ENCODE measurements around the gene HNRNPCL1. TPM values are rescaled to one million over a fixed set of nuclear protein-coding genes. Genes with fewer than 3 reads are reported as not detected.
"Not testable (repeated sequence)": the region's sequence is repeated elsewhere in the genome, so short reads cannot be mapped to it uniquely, and the experiment has no call there.

HNRNPCL1 gene
- total RNA-seq, result not detected

- H3K4me1 ChIP-seq; H3K27me3 ChIP-seq; H3K36me3 ChIP-seq; H3K27ac ChIP-seq; intact Hi-C loops (cut with DNase I); DNase-seq (ENCODE audit: low spot score in 2 of 2); H3K4me3 ChIP-seq; H3K9me3 ChIP-seq: not testable (repeated sequence)
These were observed at the start of gene HNRNPCL1 for GRCh38 chr1:12848620-12849019. TSS of gene HNRNPCL1 (minus strand) at chr1:12848720. CDS start at chr1:12848289, 431 bp downstream.

- H3K27me3 ChIP-seq; DNase-seq (ENCODE audit: low spot score in 2 of 2); H3K27ac ChIP-seq; intact Hi-C loops (cut with DNase I); H3K4me1 ChIP-seq; H3K4me3 ChIP-seq; H3K9me3 ChIP-seq; H3K36me3 ChIP-seq: not testable (repeated sequence)
These were observed 49.6 kb upstream of the HNRNPCL1 start, which contains the start of gene PRAMEF10 for GRCh38 chr1:12898170-12898569. TSS of gene PRAMEF10 (minus strand) at chr1:12898270. CDS start at chr1:12895847, 2,423 bp downstream.

GRCh38 chr1:12886101-12886500 lies 37.6 kb upstream of the HNRNPCL1 start, which contains the start of gene PRAMEF4:
TSS of gene PRAMEF4 (minus strand) at chr1:12886201. CDS start at chr1:12883394, 2,807 bp downstream.
- H3K27ac ChIP-seq; intact Hi-C loops (cut with DNase I); H3K4me1 ChIP-seq: not testable (repeated sequence)

DNA sequence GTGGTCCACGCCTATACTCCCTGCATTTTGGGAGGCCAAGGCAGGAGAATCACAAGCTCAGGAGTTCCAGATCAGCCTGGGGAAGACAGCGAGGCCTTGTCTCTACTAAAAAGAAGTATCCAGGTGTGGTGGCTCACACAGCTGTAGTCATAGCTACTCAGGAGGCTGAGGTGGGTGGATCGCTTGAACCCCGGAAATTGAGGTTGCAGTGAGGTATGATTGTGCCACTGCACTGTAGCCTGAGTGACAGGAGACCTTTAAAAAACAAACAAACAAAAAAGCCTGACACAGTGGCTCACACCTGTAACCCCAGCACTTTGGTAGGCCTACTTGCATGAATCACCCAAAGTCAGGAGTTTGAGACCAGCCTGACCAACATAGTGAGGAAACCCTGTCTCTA lies 29.9 kb upstream of the HNRNPCL1 start:
- not testable (repeated sequence) for H3K4me1 ChIP-seq, H3K27ac ChIP-seq, H3K27me3 ChIP-seq

More at GRCh38 chr1:12886101-12886500, 37.6 kb upstream of the HNRNPCL1 start, which contains the start of gene PRAMEF4:
- H3K9me3 ChIP-seq; H3K36me3 ChIP-seq; H3K27me3 ChIP-seq; H3K4me3 ChIP-seq; DNase-seq (ENCODE audit: low spot score in 2 of 2): not testable (repeated sequence)

GRCh38 chr1:12863131-12863880 lies 14.8 kb upstream of the HNRNPCL1 start:
- H3K27me3 ChIP-seq; intact Hi-C loops (cut with DNase I); DNase-seq (ENCODE audit: low spot score in 2 of 2): not testable (repeated sequence)

More for the DNA sequence above, 29.9 kb upstream of the HNRNPCL1 start:
- H3K4me3 ChIP-seq; H3K9me3 ChIP-seq; H3K36me3 ChIP-seq; DNase-seq (ENCODE audit: low spot score in 2 of 2); intact Hi-C loops (cut with DNase I): not testable (repeated sequence)

GRCh38 chr1:12856786-12857185 lies 8.3 kb upstream of the HNRNPCL1 start, which contains the start of gene PRAMEF2:
TSS of gene PRAMEF2 (plus strand) at chr1:12857086. CDS start at chr1:12859010, 1,924 bp downstream.
- H3K4me1 ChIP-seq; H3K27me3 ChIP-seq; intact Hi-C loops (cut with DNase I); H3K27ac ChIP-seq; H3K36me3 ChIP-seq; DNase-seq (ENCODE audit: low spot score in 2 of 2); H3K9me3 ChIP-seq; H3K4me3 ChIP-seq: not testable (repeated sequence)

More at GRCh38 chr1:12863131-12863880, 14.8 kb upstream of the HNRNPCL1 start:
- H3K27ac ChIP-seq, H3K9me3 ChIP-seq, H3K36me3 ChIP-seq, H3K4me1 ChIP-seq, H3K4me3 ChIP-seq: not testable (repeated sequence)

DNA sequence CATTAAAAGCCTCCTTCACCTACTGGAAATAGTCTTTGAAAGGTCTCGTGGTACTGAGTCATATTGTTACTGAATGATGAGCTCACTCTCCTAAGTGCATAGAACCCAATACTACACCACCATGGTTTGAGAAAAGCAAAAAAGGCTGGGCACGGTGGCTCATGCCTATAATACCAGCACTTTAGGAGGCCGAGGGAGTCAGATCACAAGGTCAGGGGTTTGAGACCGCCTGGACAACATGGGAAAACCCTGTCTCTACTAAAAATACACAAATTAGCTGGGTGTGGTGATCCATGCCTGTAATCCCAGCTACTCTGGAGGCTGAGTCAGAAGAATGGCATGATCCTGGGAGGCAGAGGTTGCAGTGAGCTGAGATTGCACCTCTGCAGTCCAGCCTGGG lies 3.3 kb upstream of the HNRNPCL1 start:
- no peak overlapping the region for H3K4me3 ChIP-seq
- no peaks in the 10 kb centered on the region for H3K27me3 ChIP-seq
- intact Hi-C loops (cut with DNase I), result no loop called here
- DNase-seq (ENCODE audit: low spot score in 2 of 2), result no peak
- H3K4me1 ChIP-seq, result no peaks in the 10 kb centered on the region
- no peak overlapping the region for H3K27ac ChIP-seq
- TF ChIP-seq, protein P1, sequence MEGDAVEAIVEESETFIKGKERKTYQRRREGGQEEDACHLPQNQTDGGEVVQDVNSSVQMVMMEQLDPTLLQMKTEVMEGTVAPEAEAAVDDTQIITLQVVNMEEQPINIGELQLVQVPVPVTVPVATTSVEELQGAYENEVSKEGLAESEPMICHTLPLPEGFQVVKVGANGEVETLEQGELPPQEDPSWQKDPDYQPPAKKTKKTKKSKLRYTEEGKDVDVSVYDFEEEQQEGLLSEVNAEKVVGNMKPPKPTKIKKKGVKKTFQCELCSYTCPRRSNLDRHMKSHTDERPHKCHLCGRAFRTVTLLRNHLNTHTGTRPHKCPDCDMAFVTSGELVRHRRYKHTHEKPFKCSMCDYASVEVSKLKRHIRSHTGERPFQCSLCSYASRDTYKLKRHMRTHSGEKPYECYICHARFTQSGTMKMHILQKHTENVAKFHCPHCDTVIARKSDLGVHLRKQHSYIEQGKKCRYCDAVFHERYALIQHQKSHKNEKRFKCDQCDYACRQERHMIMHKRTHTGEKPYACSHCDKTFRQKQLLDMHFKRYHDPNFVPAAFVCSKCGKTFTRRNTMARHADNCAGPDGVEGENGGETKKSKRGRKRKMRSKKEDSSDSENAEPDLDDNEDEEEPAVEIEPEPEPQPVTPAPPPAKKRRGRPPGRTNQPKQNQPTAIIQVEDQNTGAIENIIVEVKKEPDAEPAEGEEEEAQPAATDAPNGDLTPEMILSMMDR (IDR thresholded peaks at IDR 0.05), result no peak
- H3K36me3 ChIP-seq, result no peaks in the 10 kb centered on the region
- peaks cover 0 to 3% of the 10 kb centered on the region in 2 donors for H3K9me3 ChIP-seq

GRCh38 chr1:12833251-12833650 lies 15.3 kb downstream of the HNRNPCL1 start:
- H3K27ac ChIP-seq; DNase-seq (ENCODE audit: low spot score in 2 of 2); H3K9me3 ChIP-seq; H3K27me3 ChIP-seq; intact Hi-C loops (cut with DNase I); H3K4me1 ChIP-seq; H3K36me3 ChIP-seq; H3K4me3 ChIP-seq: not testable (repeated sequence)

GRCh38 chr1:12831310-12831709 lies 17.2 kb downstream of the HNRNPCL1 start, which contains the start of gene PRAMEF11:
TSS of gene PRAMEF11 (minus strand) at chr1:12831410. CDS start at chr1:12828789, 2,621 bp downstream.
- H3K36me3 ChIP-seq; DNase-seq (ENCODE audit: low spot score in 2 of 2); H3K4me3 ChIP-seq; H3K9me3 ChIP-seq; H3K4me1 ChIP-seq; H3K27me3 ChIP-seq; intact Hi-C loops (cut with DNase I); H3K27ac ChIP-seq: not testable (repeated sequence)

DNA sequence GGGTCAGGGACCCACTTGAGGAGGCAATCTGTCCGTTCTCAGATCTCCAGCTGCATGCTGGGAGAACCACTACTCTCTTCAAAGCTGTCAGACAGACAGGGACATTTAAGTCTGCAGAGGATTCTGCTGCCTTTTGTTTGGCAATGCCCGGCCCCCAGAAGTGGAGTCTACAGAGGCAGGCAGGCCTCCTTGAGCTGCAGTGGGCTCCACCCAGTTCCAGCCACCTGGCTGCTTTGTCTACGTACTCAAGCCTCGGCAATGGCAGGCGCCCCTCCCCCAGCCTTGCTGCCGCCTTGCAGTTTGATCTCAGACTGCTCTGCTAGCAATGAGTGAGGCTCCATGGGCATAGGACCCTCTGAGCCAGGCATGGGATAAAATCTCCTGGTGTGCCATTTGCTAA lies 29.5 kb downstream of the HNRNPCL1 start:
- H3K4me1 ChIP-seq; H3K27me3 ChIP-seq; H3K36me3 ChIP-seq; H3K27ac ChIP-seq; H3K9me3 ChIP-seq; H3K4me3 ChIP-seq; DNase-seq (ENCODE audit: low spot score in 2 of 2); intact Hi-C loops (cut with DNase I): not testable (repeated sequence)
